Right lobe of liver (tissue), 4 donors: ENCODE measurements around the gene MDM2.
"Not testable (repeated sequence)": the region's sequence is repeated elsewhere in the genome, so short reads cannot be mapped to it uniquely, and the experiment has no call there.

ENCODE experiments used
- CTCF ChIP-seq, 4 donors: fragments of 200-600 bp in 3 of 4; fragments of 450-650 bp in 1 of 4; IDR thresholded peaks; one replicate each; pipeline versions ENCODE4 v1.5.1 to v1.8.0; 2016 to 2022; ENCODE audit warnings: antibody characterized with exemption in 4 of 4, mild to moderate bottlenecking in 2 of 4
- POLR2A ChIP-seq: fragments of 450-650 bp; IDR thresholded peaks from one replicate; pipeline ENCODE4 v1.6.1; 2017; ENCODE audit warnings: antibody characterized with exemption, mild to moderate bottlenecking
- donor health status: DM: no; HTN: no; CAD: no.
- donor health status: DM: no; HTN: no; CAD: no.
- donor health status: DM: no; HTN: yes; CAD: no.

- TF ChIP-seq POLR2A; CTCF (IDR thresholded peaks at IDR 0.05): not testable (repeated sequence)
These were observed 4.9 kb upstream of the MDM2 start for GRCh38 chr12:68802911-68803651.
